ENCODE data around the gene GPN2.

DNA sequence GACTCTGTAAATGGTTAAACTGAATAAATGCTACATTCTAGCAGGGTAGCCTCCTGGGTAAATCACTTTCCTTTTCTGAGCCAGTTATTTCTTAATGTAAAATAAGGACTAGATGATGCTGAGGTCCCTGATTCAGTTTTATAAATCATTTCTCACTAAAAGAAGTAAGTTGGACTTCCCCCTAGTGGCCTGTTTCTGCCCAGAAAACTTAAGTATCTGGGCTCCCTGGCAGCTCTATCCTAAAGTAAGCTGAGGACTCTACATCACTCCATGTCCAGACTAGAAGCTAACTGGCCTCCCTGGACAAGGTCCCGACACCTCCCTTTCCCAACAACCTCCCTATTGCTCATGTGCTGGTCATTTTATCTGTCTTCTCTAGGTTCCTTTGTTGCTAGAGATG lies 3.0 kb downstream of the GPN2 start:
- TF ChIP-seq, protein P1, sequence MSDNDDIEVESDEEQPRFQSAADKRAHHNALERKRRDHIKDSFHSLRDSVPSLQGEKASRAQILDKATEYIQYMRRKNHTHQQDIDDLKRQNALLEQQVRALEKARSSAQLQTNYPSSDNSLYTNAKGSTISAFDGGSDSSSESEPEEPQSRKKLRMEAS (IDR thresholded peaks at IDR 0.05; ENCODE audit: insufficient read depth, insufficient read length) = no peak
- TF ChIP-seq, protein P2, sequence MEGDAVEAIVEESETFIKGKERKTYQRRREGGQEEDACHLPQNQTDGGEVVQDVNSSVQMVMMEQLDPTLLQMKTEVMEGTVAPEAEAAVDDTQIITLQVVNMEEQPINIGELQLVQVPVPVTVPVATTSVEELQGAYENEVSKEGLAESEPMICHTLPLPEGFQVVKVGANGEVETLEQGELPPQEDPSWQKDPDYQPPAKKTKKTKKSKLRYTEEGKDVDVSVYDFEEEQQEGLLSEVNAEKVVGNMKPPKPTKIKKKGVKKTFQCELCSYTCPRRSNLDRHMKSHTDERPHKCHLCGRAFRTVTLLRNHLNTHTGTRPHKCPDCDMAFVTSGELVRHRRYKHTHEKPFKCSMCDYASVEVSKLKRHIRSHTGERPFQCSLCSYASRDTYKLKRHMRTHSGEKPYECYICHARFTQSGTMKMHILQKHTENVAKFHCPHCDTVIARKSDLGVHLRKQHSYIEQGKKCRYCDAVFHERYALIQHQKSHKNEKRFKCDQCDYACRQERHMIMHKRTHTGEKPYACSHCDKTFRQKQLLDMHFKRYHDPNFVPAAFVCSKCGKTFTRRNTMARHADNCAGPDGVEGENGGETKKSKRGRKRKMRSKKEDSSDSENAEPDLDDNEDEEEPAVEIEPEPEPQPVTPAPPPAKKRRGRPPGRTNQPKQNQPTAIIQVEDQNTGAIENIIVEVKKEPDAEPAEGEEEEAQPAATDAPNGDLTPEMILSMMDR (IDR thresholded peaks at IDR 0.05; ENCODE audit: extremely low read depth in 1 of 2, insufficient read depth in 1 of 2, low read depth in 1 of 2, low read length in 2 of 2) = peak; percentile 30 to 40

All from endothelial cell of umbilical vein (primary cell).